AG09309 (cell line): ENCODE results near the gene RTN4RL1.

Experiments
- DNase-seq: peaks from one replicate; pipeline ENCODE4 v3.0.0-alpha.2; 2010; ENCODE audit warnings: low read depth
- H3K4me3 ChIP-seq: 2 replicates; pipeline ENCODE4 v1.5.1; 2011; ENCODE audit warnings: mild to moderate bottlenecking, low read depth, low read length, moderate library complexity; ENCODE audit not compliant: control insufficient read depth
- CTCF ChIP-seq: IDR thresholded peaks from 2 replicates; pipeline ENCODE4 v1.5.1; 2011; ENCODE audit warnings: mild to moderate bottlenecking, low read depth, low read length, inconsistent platforms; ENCODE audit not compliant: insufficient read depth, control insufficient read depth; ENCODE audit errors: missing control alignments

The RTN4RL1 gene

GRCh38 chr17:2037155-2037554 lies 12.0 kb upstream of the RTN4RL1 start:
- no peak for DNase-seq
- no peak for TF ChIP-seq CTCF
- H3K4me3 ChIP-seq = no peak overlapping the region

- DNase-seq = no peak
- H3K4me3 ChIP-seq = no peak overlapping the region; the same call in 1 of the 2 replicates
- TF ChIP-seq CTCF = no peak
Measured at GRCh38 chr17:2035541-2036488, 10.7 kb upstream of the RTN4RL1 start.

GRCh38 chr17:2034806-2035540 lies 9.8 kb upstream of the RTN4RL1 start:
- peak overlapping the region; percentile 13 for H3K4me3 ChIP-seq
- TF ChIP-seq CTCF = no peak
- DNase-seq = peak; percentile 78

GRCh38 chr17:2034157-2034556 lies 9.0 kb upstream of the RTN4RL1 start:
- no peak for DNase-seq
- no peak for TF ChIP-seq CTCF
- H3K4me3 ChIP-seq = no peak overlapping the region

- no peak overlapping the region for H3K4me3 ChIP-seq
- no peak for TF ChIP-seq CTCF
- no peak for DNase-seq
Measured at GRCh38 chr17:2033153-2033552, 8.0 kb upstream of the RTN4RL1 start.

GRCh38 chr17:2030779-2031163 lies 5.6 kb upstream of the RTN4RL1 start:
- DNase-seq = no peak
- TF ChIP-seq CTCF = peak; percentile 68
- H3K4me3 ChIP-seq = peak overlapping the region; percentile 94
